Endothelial cell of umbilical vein (primary cell): Measurements from ENCODE around the gene TKT.

Source experiments
- CTCF ChIP-seq, 2 donors: IDR thresholded peaks; 1 replicate in 1 of 2; 2 replicates in 1 of 2; pipeline ENCODE4 v1.5.1; 2011; ENCODE audit warnings: low read length in 2 of 2, mild to moderate bottlenecking in 2 of 2, moderate library complexity in 2 of 2, control low read depth in 1 of 2, inconsistent platforms in 1 of 2, low read depth in 1 of 2; ENCODE audit not compliant: insufficient read depth in 1 of 2; ENCODE audit errors: extremely low read depth in 1 of 2
- EZH2 ChIP-seq: IDR thresholded peaks from 2 replicates; pipeline ENCODE4 v1.6.1; 2012; ENCODE audit warnings: borderline replicate concordance, low read depth, mild to moderate bottlenecking, moderate library complexity, low read length, inconsistent platforms; ENCODE audit not compliant: severe bottlenecking
- GATA2 ChIP-seq: IDR thresholded peaks from 2 replicates; pipeline ENCODE4 v1.7.0; 2011; ENCODE audit warnings: low read depth, mild to moderate bottlenecking, moderate library complexity, mixed read lengths, low read length; ENCODE audit not compliant: insufficient read length, insufficient read depth
- JUN ChIP-seq: IDR thresholded peaks from 2 replicates; pipeline ENCODE4 v1.6.1; 2011; ENCODE audit warnings: borderline replicate concordance, low read depth; ENCODE audit not compliant: insufficient read length, insufficient read depth
- MYC ChIP-seq: IDR thresholded peaks from one replicate; pipeline ENCODE4 v1.6.1; 2011; ENCODE audit warnings: mild to moderate bottlenecking, low read depth, low read length
- POLR2A ChIP-seq: IDR thresholded peaks from 2 replicates; pipeline ENCODE4 v1.6.1; 2012; ENCODE audit warnings: low read depth, mild to moderate bottlenecking, control low read depth, low read length
- POLR2AphosphoS5 ChIP-seq: IDR thresholded peaks from 2 replicates; pipeline ENCODE4 v1.6.1; 2012; ENCODE audit warnings: low read depth, mild to moderate bottlenecking, control low read depth, low read length, moderate library complexity; ENCODE audit not compliant: insufficient read depth

- TF ChIP-seq MYC (no peak), EZH2 (no peak), GATA2 (no peak), POLR2A (no peak), CTCF (IDR thresholded peaks at IDR 0.05; ENCODE audit: extremely low read depth in 1 of 2, insufficient read depth in 1 of 2, low read depth in 1 of 2, low read length in 2 of 2) (no peak), POLR2AphosphoS5 (no peak), JUN (no peak)
Observed at GRCh38 chr3:53202331-53203015, 53.3 kb downstream of the TKT start.
